ENCODE data around the gene TLE4. TPM values are rescaled to one million over a fixed set of nuclear protein-coding genes. Genes with fewer than 3 reads are reported as not detected.
A peak's percentile ranks its signal among the peaks of the same experiment; 100 is the strongest.

TLE4 gene
- polyA plus RNA-seq, 1 of the 3 experiments (the other 2 are of a cell fraction) = 40.4 TPM

DNA sequence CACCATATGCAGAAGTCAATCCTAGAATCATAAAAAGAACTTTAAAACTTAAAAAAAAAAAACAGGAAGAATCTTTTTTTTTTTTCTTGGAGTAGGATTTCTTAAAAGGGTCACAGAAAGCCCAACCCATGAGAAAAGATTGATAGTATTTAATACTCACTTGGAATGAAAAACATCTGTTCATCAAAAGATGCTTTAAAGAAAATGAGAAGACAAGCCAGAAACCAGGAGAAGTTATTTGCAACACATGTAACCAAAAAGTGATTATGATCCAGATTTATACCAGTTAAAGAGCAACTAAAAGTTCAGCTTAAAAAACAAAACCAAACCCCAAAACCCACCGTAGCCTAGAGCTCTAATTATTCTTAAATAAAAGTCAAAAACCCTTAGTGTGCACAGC is 69.3 kb downstream of the TLE4 start:
- CTCF ChIA-PET = interaction anchor here (1.0 kb wide), 1 partner anchor 24 kb away, joined by 3 read pairs; no protein-coding TSS in a partner anchor

DNA sequence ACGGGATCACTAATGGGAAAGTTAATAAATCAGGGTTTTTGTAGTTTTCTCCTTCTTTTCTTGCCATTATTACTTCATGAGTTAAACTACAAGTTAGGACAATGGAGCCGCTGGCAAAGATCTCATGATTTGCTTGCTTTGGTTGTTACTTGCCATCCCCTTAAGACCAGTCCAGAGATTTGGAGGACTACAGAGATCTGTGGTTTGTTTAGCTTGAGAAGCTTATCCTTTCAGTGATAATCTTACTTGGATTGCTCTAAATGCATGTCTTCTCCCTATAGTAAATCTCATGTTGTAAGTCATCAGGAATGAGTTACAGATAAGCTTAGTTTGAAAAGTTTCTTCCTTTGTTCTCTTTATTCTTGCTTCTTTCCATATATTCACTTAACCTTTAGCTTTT is 70.9 kb downstream of the TLE4 start:
- no peaks in the 10 kb centered on the region for H3K9me2 ChIP-seq
- H3F3A ChIP-seq (replicated peaks; ENCODE audit: insufficient read depth) = no peaks in the 10 kb centered on the region
- peaks cover 81% of the 10 kb centered on the region for H3K79me2 ChIP-seq (ENCODE audit: insufficient read depth)
- peaks cover 0 to 2% of the 10 kb centered on the region in 2 experiments; a peak in 2 of 4 replicates for H3K4me1 ChIP-seq (ENCODE audit: control insufficient read depth in 1 of 2, insufficient read depth in 2 of 2, low read depth in 1 of 2, low read length in 1 of 2)
- no peaks in the 10 kb centered on the region for H3K27me3 ChIP-seq (ENCODE audit: insufficient read depth)
- ChIA-PET POLR2A (no interaction called here), CTCF (interaction anchor here (0.6 kb wide), 1 partner anchor 1071 kb away, joined by 3 read pairs; no protein-coding TSS in a partner anchor)
- H3K27ac ChIP-seq (ENCODE audit: low read depth in 2 of 2, low read length in 1 of 2) = no peak overlapping the region
- H4K20me1 ChIP-seq (ENCODE audit: insufficient read depth) = peaks cover 16% of the 10 kb centered on the region; the same call in 1 of the 2 replicates
- H3K36me3 ChIP-seq (replicated peaks in 1 of 2; ENCODE audit: control insufficient read depth in 1 of 2, insufficient read depth in 2 of 2, low read length in 1 of 2) = peaks cover 26 to 48% of the 10 kb centered on the region in 2 experiments
- DNase-seq = no peak
- H3K9me3 ChIP-seq = no peaks in the 10 kb centered on the region
- 100% methylated on average over 2 of the region's 2 CpGs for WGBS (ENCODE audit: low lambda C conversion rate)
- no peak overlapping the region for H3K9ac ChIP-seq
- H2AFZ ChIP-seq (ENCODE audit: low read depth) = no peak overlapping the region
- no peak overlapping the region for H3K4me2 ChIP-seq
- H3K4me3 ChIP-seq (ENCODE audit: low read depth in 2 of 2, low read length in 1 of 2) = no peak overlapping the region
- TF ChIP-seq, protein P1, sequence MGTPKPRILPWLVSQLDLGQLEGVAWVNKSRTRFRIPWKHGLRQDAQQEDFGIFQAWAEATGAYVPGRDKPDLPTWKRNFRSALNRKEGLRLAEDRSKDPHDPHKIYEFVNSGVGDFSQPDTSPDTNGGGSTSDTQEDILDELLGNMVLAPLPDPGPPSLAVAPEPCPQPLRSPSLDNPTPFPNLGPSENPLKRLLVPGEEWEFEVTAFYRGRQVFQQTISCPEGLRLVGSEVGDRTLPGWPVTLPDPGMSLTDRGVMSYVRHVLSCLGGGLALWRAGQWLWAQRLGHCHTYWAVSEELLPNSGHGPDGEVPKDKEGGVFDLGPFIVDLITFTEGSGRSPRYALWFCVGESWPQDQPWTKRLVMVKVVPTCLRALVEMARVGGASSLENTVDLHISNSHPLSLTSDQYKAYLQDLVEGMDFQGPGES (IDR thresholded peaks at IDR 0.05; ENCODE audit: low read depth, low read length) = no peak
- TF ChIP-seq SMC3 (IDR thresholded peaks at IDR 0.05; ENCODE audit: low read depth, low read length) (no peak), NRF1 (IDR thresholded peaks at IDR 0.05; ENCODE audit: low read depth, low read length) (no peak), TAF1 (IDR thresholded peaks at IDR 0.05; ENCODE audit: borderline replicate concordance, low read depth, low read length) (no peak), MXI1 (IDR thresholded peaks at IDR 0.05; ENCODE audit: low read depth, low read length) (no peak), GATA2 (CRISPR knock-in tag; IDR thresholded peaks at IDR 0.05) (no peak), ELF1 (IDR thresholded peaks at IDR 0.05) (no peak), EZH2phosphoT487 (IDR thresholded peaks at IDR 0.05; ENCODE audit: borderline replicate concordance, low read depth) (no peak)
- TF ChIP-seq, protein P2, sequence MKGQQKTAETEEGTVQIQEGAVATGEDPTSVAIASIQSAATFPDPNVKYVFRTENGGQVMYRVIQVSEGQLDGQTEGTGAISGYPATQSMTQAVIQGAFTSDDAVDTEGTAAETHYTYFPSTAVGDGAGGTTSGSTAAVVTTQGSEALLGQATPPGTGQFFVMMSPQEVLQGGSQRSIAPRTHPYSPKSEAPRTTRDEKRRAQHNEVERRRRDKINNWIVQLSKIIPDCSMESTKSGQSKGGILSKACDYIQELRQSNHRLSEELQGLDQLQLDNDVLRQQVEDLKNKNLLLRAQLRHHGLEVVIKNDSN (IDR thresholded peaks at IDR 0.05; ENCODE audit: borderline replicate concordance, low read depth) = no peak
- TF ChIP-seq, protein P3, sequence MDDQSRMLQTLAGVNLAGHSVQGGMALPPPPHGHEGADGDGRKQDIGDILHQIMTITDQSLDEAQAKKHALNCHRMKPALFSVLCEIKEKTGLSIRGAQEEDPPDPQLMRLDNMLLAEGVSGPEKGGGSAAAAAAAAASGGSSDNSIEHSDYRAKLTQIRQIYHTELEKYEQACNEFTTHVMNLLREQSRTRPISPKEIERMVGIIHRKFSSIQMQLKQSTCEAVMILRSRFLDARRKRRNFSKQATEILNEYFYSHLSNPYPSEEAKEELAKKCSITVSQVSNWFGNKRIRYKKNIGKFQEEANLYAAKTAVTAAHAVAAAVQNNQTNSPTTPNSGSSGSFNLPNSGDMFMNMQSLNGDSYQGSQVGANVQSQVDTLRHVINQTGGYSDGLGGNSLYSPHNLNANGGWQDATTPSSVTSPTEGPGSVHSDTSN (IDR thresholded peaks at IDR 0.05) = no peak
- TF ChIP-seq, protein P4, sequence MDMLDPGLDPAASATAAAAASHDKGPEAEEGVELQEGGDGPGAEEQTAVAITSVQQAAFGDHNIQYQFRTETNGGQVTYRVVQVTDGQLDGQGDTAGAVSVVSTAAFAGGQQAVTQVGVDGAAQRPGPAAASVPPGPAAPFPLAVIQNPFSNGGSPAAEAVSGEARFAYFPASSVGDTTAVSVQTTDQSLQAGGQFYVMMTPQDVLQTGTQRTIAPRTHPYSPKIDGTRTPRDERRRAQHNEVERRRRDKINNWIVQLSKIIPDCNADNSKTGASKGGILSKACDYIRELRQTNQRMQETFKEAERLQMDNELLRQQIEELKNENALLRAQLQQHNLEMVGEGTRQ (IDR thresholded peaks at IDR 0.05; ENCODE audit: borderline replicate concordance, low read depth, low read length) = no peak
- TF ChIP-seq, protein P5, sequence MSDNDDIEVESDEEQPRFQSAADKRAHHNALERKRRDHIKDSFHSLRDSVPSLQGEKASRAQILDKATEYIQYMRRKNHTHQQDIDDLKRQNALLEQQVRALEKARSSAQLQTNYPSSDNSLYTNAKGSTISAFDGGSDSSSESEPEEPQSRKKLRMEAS (IDR thresholded peaks at IDR 0.05; ENCODE audit: low read depth) = no peak

More for the DNA sequence above, 69.3 kb downstream of the TLE4 start:
- H3K79me2 ChIP-seq (ENCODE audit: insufficient read depth) = peaks cover 79% of the 10 kb centered on the region
- no peaks in the 10 kb centered on the region for H3F3A ChIP-seq (replicated peaks; ENCODE audit: insufficient read depth)
- no peak overlapping the region for H2AFZ ChIP-seq (ENCODE audit: low read depth)
- WGBS (ENCODE audit: low lambda C conversion rate) = 54% methylated on average over 1 of the region's 1 CpG
- no peak overlapping the region for H3K4me2 ChIP-seq
- peaks cover 36 to 58% of the 10 kb centered on the region in 2 experiments for H3K36me3 ChIP-seq (replicated peaks in 1 of 2; ENCODE audit: control insufficient read depth in 1 of 2, insufficient read depth in 2 of 2, low read length in 1 of 2)
- POLR2A ChIA-PET = no interaction called here
- H3K4me1 ChIP-seq (ENCODE audit: control insufficient read depth in 1 of 2, insufficient read depth in 2 of 2, low read depth in 1 of 2, low read length in 1 of 2) = peaks cover 0 to 2% of the 10 kb centered on the region in 2 experiments; a peak in 2 of 4 replicates
- no peak overlapping the region for H3K9ac ChIP-seq
- H3K9me3 ChIP-seq = no peaks in the 10 kb centered on the region
- no peak overlapping the region for H3K4me3 ChIP-seq (ENCODE audit: low read depth in 2 of 2, low read length in 1 of 2)
- H3K9me2 ChIP-seq = no peaks in the 10 kb centered on the region
- peak overlapping the region; percentile 8 to 45; a peak in 2 of 4 replicates for H3K27ac ChIP-seq (ENCODE audit: low read depth in 2 of 2, low read length in 1 of 2)
- TF ChIP-seq, protein P6, sequence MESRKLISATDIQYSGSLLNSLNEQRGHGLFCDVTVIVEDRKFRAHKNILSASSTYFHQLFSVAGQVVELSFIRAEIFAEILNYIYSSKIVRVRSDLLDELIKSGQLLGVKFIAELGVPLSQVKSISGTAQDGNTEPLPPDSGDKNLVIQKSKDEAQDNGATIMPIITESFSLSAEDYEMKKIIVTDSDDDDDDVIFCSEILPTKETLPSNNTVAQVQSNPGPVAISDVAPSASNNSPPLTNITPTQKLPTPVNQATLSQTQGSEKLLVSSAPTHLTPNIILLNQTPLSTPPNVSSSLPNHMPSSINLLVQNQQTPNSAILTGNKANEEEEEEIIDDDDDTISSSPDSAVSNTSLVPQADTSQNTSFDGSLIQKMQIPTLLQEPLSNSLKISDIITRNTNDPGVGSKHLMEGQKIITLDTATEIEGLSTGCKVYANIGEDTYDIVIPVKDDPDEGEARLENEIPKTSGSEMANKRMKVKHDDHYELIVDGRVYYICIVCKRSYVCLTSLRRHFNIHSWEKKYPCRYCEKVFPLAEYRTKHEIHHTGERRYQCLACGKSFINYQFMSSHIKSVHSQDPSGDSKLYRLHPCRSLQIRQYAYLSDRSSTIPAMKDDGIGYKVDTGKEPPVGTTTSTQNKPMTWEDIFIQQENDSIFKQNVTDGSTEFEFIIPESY (IDR thresholded peaks at IDR 0.05; ENCODE audit: borderline replicate concordance, low read depth) = no peak
- TF ChIP-seq, protein P5 (IDR thresholded peaks at IDR 0.05; ENCODE audit: low read depth) = no peak
- TF ChIP-seq GABPA (IDR thresholded peaks at IDR 0.05; ENCODE audit: low read depth) (no peak), FOSL2 (IDR thresholded peaks at IDR 0.05; ENCODE audit: borderline replicate concordance, low read depth) (no peak), MXI1 (IDR thresholded peaks at IDR 0.05; ENCODE audit: low read depth, low read length) (no peak), FOXJ3 (CRISPR knock-in tag; IDR thresholded peaks at IDR 0.05) (no peak), TCF12 (IDR thresholded peaks at IDR 0.05) (peak; percentile 41), TAF1 (IDR thresholded peaks at IDR 0.05; ENCODE audit: borderline replicate concordance, low read depth, low read length) (no peak), TEAD4 (IDR thresholded peaks at IDR 0.05; ENCODE audit: borderline replicate concordance, insufficient read depth) (no peak), RAD21 (IDR thresholded peaks at IDR 0.05; ENCODE audit: low read length) (no peak)
- TF ChIP-seq, protein P3 (IDR thresholded peaks at IDR 0.05) = 0 out of 2 replicates have a peak, but pooled peaks have one; percentile 8
- H3K27me3 ChIP-seq (ENCODE audit: insufficient read depth) = no peaks in the 10 kb centered on the region
- peaks cover 22% of the 10 kb centered on the region for H4K20me1 ChIP-seq (ENCODE audit: insufficient read depth)
- DNase-seq = no peak

All from SK-N-SH (cell line).